HK-2 (cell line): ENCODE results near the gene GAS2L3.

ENCODE experiments used
- DNase-seq: peaks from one replicate; pipeline ENCODE4 v3.0.0-alpha.2; 2018; ENCODE audit not compliant: unreplicated experiment

Gene GAS2L3

DNA sequence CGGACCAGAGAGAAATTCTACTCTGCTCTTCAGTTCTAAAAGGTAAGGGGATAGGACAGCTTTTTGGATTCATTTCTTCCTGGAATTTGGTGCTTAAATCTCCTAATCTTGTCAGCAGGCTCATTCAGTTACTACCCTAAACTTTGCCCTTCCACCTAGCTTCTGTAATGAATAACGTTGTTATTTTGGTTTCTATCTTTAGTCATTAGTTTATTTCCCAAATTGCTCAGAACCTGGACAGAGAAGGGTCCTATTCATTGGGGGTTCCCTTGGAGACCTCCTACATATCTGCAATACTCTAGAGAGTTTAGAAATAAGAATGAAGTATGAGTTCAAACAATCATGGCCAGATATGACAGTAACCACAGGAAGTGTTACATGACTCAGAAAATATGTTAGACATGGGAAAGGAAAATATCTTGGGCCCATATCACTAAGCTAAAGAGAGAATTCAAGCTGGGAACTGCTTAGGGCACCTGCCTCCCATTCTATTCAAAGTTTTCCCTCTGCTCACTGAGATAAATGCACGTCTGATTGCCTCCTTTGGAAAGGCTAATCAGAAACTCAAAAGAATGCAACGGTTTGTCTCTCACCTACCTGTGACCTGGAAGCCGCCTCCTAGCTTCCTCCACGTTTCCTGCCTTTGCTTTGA lies 87.9 kb downstream of the GAS2L3 start:
- no peak for DNase-seq

- DNase-seq, result no peak
These were observed 93.1 kb downstream of the GAS2L3 start for GRCh38 chr12:100666588-100666987.

DNA sequence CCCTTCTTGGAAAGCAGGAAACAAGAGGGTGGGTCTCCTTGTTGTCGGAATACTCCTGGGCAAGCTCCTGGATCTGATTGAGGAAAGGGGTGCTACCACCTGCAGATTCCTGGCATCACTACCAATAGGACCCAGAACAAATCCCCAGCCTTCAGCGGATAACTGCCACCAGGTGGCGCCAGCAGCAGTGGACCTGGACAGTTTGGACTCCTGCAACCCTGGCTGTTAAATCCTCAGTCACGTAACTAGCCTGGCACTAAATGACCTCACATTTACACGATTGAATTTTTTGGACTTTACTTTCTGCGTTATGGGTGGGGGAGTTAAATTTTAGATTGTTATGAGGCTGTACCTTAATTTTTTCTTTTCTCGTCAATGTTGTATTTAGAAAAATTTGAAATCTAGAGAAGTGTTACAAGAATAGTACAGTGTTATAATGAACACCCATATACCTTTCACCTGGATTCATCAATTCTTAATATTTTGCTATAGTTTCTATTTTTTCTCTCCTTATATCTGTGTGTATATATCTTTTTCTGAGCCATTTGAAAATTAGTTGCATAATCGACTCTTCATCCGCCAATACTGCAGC lies 95.6 kb downstream of the GAS2L3 start:
- peak; percentile 77 for DNase-seq

DNA sequence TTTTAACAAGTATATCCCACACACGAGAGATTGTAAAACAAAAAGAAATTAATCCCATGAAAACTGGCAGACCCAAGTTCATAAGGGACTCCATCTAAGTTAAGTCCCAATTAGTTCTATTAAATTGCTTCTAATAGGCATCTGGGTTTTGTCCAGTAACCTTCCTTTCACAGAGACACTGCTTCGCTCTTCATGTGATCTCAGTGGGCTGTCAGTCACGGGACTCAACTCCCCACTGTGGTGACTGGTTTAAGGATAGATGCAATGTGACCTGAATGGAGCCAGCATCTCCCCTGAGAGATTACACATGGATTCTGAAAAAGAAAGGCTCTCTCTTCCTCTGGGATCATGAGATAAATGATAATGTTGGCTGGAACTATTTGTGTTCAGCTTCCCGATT lies 96.4 kb downstream of the GAS2L3 start:
- DNase-seq, result no peak

- DNase-seq, result no peak
These were observed 98.1 kb downstream of the GAS2L3 start for GRCh38 chr12:100671396-100672074.

DNA sequence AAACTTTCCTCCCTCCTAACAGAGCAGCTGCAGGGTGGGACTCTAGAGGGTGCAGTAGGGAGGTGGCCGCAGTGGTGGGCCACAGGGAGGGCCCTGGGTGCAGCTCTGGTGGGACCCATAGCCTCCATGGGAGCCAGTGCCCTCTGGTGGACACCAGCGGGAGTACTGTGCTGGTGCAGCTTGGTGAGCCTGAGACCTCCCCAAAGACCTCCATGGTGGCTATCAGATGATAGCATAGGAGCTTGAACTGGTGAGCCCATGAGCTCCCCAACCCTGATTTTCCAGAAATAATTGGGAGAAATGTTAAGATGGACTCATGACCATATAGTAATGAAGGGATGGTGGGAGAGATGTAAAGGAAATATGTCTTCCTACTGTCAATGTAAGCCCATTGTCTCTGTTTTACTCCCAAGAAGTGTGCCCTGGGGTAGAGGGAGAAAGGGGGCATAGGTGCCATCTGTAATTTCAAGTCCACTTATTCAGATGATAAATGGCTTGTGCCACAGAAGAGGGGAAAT lies 98.7 kb downstream of the GAS2L3 start:
- peak; percentile 18 for DNase-seq

- DNase-seq, result no peak
These were observed 100.8 kb downstream of the GAS2L3 start for GRCh38 chr12:100674036-100674888.
